ENCODE data around the gene RRP36.

- no peak for TF ChIP-seq EP300 (conservative IDR thresholded peaks at IDR 0.05; ENCODE audit: poor library complexity, severe bottlenecking)
- no peak for TF ChIP-seq CTCF (IDR thresholded peaks at IDR 0.05; ENCODE audit: poor library complexity, severe bottlenecking)
- no peak for TF ChIP-seq SMC3 (conservative IDR thresholded peaks at IDR 0.05; ENCODE audit: poor library complexity)
- TF ChIP-seq EZH2 (IDR thresholded peaks at IDR 0.05; ENCODE audit: borderline replicate concordance, insufficient read depth, low read length, poor library complexity, severe bottlenecking) = no peak
- TF ChIP-seq POLR2AphosphoS5 (IDR thresholded peaks at IDR 0.05) = no peak
- no peak for TF ChIP-seq RAD21 (conservative IDR thresholded peaks at IDR 0.05)
These were observed 49.6 kb upstream of the RRP36 start for GRCh38 chr6:42971746-42972327.

Data from neural cell (in vitro differentiated cells).